Gastroesophageal sphincter (tissue), 4 donors: ENCODE data around the gene C1orf21. TPM values are rescaled to one million over a fixed set of nuclear protein-coding genes. Genes with fewer than 3 reads are reported as not detected.

Experiments used
- ATAC-seq: fragments of 150-250 bp; one replicate; pipeline ENCODE4 v1.9.1; 2016; ENCODE audit warnings: mild to moderate bottlenecking, moderate library complexity
- H3K27ac ChIP-seq, 4 donors: fragments of 200-600 bp; sonication (generic) in 3 of 4; 1 replicate in 3 of 4; 2 replicates in 1 of 4; pipeline ENCODE4 v1.5.1; 2016 to 2019
- H3K27me3 ChIP-seq: fragments of 200-600 bp; sonication (generic); one replicate; pipeline ENCODE4 v1.5.1; 2019
- H3K36me3 ChIP-seq, 2 donors: fragments of 200-600 bp; sonication (generic); one replicate each; pipeline ENCODE4 v1.5.1; 2019; ENCODE audit warnings: control low read depth in 1 of 2
- H3K4me1 ChIP-seq, 3 donors: fragments of 200-600 bp; sonication (generic); 1 replicate in 2 of 3; 2 replicates in 1 of 3; pipeline ENCODE4 v1.5.1; 2016 to 2019; ENCODE audit warnings: control low read depth in 2 of 3
- H3K4me3 ChIP-seq, 2 donors: fragments of 200-600 bp; sonication (generic); one replicate each; pipeline ENCODE4 v1.5.1; 2019; ENCODE audit warnings: mild to moderate bottlenecking in 1 of 2, moderate library complexity in 1 of 2
- H3K9me3 ChIP-seq, 3 donors: fragments of 200-600 bp; sonication (generic); one replicate each; pipeline ENCODE4 v1.5.1; 2017 to 2019; ENCODE audit warnings: control low read depth in 2 of 3
- EP300 ChIP-seq: sonication (generic); formaldehyde crosslinking; IDR thresholded peaks from one replicate; pipeline ENCODE4 v1.6.1; 2017; ENCODE audit warnings: antibody characterized with exemption, mild to moderate bottlenecking
- POLR2A ChIP-seq, 2 donors: fragments of 450-650 bp; IDR thresholded peaks; one replicate each; pipeline ENCODE4 v1.6.1; 2017; ENCODE audit warnings: antibody characterized with exemption in 2 of 2, mild to moderate bottlenecking in 2 of 2, moderate library complexity in 1 of 2
- POLR2AphosphoS5 ChIP-seq: sonication (generic); formaldehyde crosslinking; IDR thresholded peaks from one replicate; pipeline ENCODE4 v1.6.1; 2017; ENCODE audit warnings: antibody characterized with exemption
- WGBS, 2 donors: methylation state at CpG; one replicate each; pipeline ENCODE4 v1.1.5; 2018; ENCODE audit warnings: low coverage in 1 of 2; 5-methylcytosine and 5-hydroxymethylcytosine counted together
- total RNA-seq, 4 donors: library from RNA; depleted of rRNA; stranded (reverse); fragments of >200 nt; gene quantifications; one replicate each; pipeline ENCODE4 v1.1.0, GENCODE V29; 2016
- TF ChIP-seq, protein P1 (sequence below), 4 experiments: fragments of 200-600 bp in 2 of 4; fragments of 450-650 bp in 2 of 4; sonication (generic) in 1 of 4; IDR thresholded peaks; one replicate each; pipeline ENCODE4 v1.5.1; 2017 to 2019; ENCODE audit warnings: antibody characterized with exemption in 4 of 4, mild to moderate bottlenecking in 2 of 4, moderate library complexity in 2 of 4

C1orf21 gene
- total RNA-seq, 4 donors from 2014 or later: 81.4 to 167 (median 121) TPM

DNA sequence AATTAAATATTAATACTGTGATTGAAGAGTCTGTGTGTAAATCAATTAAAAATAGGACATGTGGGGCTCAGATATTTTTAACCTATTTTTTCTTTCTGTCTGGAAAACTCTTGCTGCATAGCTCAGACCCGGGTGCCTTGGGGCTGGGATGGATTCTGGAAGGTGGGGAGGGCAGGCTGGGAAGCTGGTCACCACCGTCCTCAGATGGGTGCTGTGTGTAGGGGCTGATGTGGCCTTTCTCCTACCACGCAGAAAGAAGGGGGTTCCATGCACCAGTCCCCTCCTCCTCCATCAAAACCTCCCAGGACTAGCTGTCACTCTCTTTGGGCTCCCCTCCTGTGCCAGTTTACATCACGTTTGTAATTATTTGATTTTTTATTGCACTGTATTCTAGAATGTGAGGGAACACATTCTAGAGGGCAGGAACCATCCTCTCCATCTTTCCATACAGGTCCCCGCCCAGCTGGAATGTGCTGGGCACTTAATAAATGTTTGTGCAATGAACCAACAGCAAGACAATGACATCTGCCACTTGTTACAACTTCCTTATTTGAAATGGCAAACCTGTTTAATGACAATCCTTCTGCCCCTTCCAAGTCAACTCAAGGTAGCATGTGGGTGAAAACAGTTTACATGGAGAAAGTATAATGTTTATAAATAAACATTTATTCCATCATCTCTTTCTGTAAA is 263.5 kb downstream of the C1orf21 start:
- WGBS, 2 donors: 83 to 89% methylated on average over 1 to 5 of the region's 5 CpGs
- no peaks in the 10 kb centered on the region for H3K36me3 ChIP-seq
- H3K4me1 ChIP-seq: peaks cover 0 to 18% (median 5%) of the 10 kb centered on the region in 3 donors
- no peak overlapping the region for H3K4me3 ChIP-seq
- H3K9me3 ChIP-seq: no peaks in the 10 kb centered on the region
- no peak overlapping the region for H3K27ac ChIP-seq
- ATAC-seq: no peak
- TF ChIP-seq, protein P1, sequence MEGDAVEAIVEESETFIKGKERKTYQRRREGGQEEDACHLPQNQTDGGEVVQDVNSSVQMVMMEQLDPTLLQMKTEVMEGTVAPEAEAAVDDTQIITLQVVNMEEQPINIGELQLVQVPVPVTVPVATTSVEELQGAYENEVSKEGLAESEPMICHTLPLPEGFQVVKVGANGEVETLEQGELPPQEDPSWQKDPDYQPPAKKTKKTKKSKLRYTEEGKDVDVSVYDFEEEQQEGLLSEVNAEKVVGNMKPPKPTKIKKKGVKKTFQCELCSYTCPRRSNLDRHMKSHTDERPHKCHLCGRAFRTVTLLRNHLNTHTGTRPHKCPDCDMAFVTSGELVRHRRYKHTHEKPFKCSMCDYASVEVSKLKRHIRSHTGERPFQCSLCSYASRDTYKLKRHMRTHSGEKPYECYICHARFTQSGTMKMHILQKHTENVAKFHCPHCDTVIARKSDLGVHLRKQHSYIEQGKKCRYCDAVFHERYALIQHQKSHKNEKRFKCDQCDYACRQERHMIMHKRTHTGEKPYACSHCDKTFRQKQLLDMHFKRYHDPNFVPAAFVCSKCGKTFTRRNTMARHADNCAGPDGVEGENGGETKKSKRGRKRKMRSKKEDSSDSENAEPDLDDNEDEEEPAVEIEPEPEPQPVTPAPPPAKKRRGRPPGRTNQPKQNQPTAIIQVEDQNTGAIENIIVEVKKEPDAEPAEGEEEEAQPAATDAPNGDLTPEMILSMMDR (IDR thresholded peaks at IDR 0.05): no peak
- no peak for TF ChIP-seq POLR2AphosphoS5
- TF ChIP-seq EP300: no peak
- no peak for TF ChIP-seq POLR2A (IDR thresholded peaks at IDR 0.05)
- H3K27me3 ChIP-seq: no peaks in the 10 kb centered on the region

DNA sequence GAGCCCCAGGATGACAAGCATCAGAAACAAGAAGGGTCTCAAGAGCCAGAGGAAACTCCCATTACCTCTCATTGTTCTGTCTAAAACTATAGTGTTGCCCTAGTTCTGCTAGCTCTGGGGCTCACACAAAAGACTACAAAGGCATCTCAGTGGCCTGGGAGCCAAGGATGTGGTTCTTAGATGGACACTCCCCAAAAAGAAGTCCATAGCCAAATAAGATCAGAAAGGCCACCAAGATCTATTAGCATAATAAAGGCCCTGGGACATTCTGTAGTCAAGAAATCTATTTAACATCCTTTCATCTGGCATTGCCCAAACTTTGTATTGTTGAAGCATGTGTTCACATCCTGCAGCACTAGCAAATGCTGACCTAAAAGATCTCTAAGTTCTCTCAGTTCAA is 268.4 kb downstream of the C1orf21 start:
- Histone ChIP-seq H3K9me3 (no peaks in the 10 kb centered on the region), H3K36me3 (no peaks in the 10 kb centered on the region), H3K4me1 (peaks cover 0 to 15% (median 0%) of the 10 kb centered on the region in 3 donors), H3K27me3 (no peaks in the 10 kb centered on the region), H3K27ac (no peak overlapping the region), H3K4me3 (no peak overlapping the region)
- no peak for ATAC-seq
- no peak for TF ChIP-seq EP300
- no peak for TF ChIP-seq POLR2A (IDR thresholded peaks at IDR 0.05)
- TF ChIP-seq, protein P1 (IDR thresholded peaks at IDR 0.05): no peak
- no peak for TF ChIP-seq POLR2AphosphoS5

DNA sequence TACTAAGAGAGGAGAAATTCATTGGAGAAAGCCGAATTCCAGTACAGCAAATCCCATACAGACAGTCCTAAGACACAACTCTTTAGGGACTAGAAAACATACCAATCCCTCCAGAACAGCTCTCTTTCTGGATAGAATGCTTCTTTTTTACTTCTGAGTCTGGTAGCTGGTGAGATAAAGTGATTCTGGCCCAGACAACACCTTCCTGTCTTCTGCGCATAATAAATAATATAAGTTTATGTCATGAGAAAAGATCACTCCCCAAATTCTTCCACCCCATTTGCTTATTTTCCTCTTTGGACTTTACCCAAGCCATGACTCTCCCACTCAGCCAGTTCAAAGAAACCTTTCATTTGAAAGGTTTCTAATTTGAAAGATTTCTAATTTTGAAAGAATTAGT is 269.4 kb downstream of the C1orf21 start:
- no peaks in the 10 kb centered on the region for H3K27me3 ChIP-seq
- TF ChIP-seq POLR2A (IDR thresholded peaks at IDR 0.05): no peak
- TF ChIP-seq, protein P1 (IDR thresholded peaks at IDR 0.05): no peak
- no peak for TF ChIP-seq POLR2AphosphoS5
- TF ChIP-seq EP300: no peak
- H3K36me3 ChIP-seq: no peaks in the 10 kb centered on the region
- H3K9me3 ChIP-seq: no peaks in the 10 kb centered on the region
- H3K4me3 ChIP-seq: no peak overlapping the region
- WGBS, 2 donors: 41 to 83% methylated on average over 2 of the region's 2 CpGs
- no peak for ATAC-seq
- H3K4me1 ChIP-seq: peaks cover 0 to 15% (median 0%) of the 10 kb centered on the region in 3 donors
- H3K27ac ChIP-seq: peak overlapping the region in 2 of 4 donors; percentile 40 to 49

DNA sequence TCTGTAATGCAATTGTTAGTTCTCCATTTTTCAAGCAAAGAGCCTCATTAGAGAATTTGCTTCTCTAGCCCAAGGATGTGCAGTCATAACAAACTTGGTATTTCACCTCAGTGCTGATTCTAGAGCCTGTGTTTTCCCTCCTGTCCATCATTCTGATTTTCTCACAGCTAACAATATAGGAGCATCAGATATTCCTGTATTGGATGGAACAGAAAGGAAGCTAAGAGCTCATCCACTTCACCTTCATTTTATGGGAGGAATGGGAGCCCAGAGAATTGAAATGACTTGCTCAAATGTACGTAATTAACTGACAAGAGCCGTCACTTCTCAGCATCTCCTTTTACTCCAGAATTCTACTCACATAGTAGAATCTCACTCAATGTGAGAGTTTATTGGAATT is 271.2 kb downstream of the C1orf21 start:
- H3K27ac ChIP-seq: no peak overlapping the region
- 91 to 94% methylated on average over 2 of the region's 2 CpGs for WGBS, 2 donors
- H3K4me3 ChIP-seq: no peak overlapping the region
- TF ChIP-seq EP300: no peak
- TF ChIP-seq, protein P1 (IDR thresholded peaks at IDR 0.05): no peak
- TF ChIP-seq POLR2A (IDR thresholded peaks at IDR 0.05): no peak
- TF ChIP-seq POLR2AphosphoS5: no peak
- no peak for ATAC-seq
- no peaks in the 10 kb centered on the region for H3K36me3 ChIP-seq
- no peaks in the 10 kb centered on the region for H3K27me3 ChIP-seq
- peaks cover 0 to 15% (median 0%) of the 10 kb centered on the region in 3 donors for H3K4me1 ChIP-seq
- no peaks in the 10 kb centered on the region for H3K9me3 ChIP-seq
